Measurements from ENCODE around the gene CREB3.

DNA sequence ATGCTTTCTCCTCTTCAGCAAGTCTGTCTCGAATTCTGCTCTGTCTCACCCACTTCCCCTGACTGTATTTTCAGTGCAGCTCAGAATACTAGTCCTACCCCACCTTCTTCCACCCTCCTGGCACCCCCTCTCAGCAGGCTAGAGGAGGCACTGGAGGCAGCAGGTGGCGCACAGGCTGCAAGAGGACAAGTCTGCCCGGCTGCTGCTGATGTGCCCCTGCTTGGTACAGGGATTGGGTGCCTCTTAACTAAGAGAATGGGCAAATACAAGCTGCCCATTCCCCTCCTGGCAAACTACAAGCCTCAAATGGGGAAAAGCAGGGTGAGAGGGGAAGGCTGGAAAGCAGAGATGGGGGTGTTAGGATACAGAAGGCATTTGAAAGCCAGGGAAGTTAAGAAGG lies 5.5 kb upstream of the CREB3 start:
- TF ChIP-seq, protein P1, sequence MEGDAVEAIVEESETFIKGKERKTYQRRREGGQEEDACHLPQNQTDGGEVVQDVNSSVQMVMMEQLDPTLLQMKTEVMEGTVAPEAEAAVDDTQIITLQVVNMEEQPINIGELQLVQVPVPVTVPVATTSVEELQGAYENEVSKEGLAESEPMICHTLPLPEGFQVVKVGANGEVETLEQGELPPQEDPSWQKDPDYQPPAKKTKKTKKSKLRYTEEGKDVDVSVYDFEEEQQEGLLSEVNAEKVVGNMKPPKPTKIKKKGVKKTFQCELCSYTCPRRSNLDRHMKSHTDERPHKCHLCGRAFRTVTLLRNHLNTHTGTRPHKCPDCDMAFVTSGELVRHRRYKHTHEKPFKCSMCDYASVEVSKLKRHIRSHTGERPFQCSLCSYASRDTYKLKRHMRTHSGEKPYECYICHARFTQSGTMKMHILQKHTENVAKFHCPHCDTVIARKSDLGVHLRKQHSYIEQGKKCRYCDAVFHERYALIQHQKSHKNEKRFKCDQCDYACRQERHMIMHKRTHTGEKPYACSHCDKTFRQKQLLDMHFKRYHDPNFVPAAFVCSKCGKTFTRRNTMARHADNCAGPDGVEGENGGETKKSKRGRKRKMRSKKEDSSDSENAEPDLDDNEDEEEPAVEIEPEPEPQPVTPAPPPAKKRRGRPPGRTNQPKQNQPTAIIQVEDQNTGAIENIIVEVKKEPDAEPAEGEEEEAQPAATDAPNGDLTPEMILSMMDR (IDR thresholded peaks at IDR 0.05; ENCODE audit: insufficient read depth, low read length, poor library complexity, severe bottlenecking) = peak; percentile 43
- TF ChIP-seq EZH2phosphoT487 (conservative IDR thresholded peaks at IDR 0.05; ENCODE audit: low read length) = no peak

All from SU-DHL-6 (cell line).